ENCODE measurements around the gene DYNLL2. TPM values are rescaled to one million over a fixed set of nuclear protein-coding genes. Genes with fewer than 3 reads are reported as not detected.
"Not testable (repeated sequence)": the region's sequence is repeated elsewhere in the genome, so short reads cannot be mapped to it uniquely, and the experiment has no call there.

DYNLL2 gene
- total and polyA plus RNA-seq, 10 donors, result 9.9 to 29.7 (median 22.9) TPM

GRCh38 chr17:58072862-58073261 is 10.4 kb upstream of the DYNLL2 start:
- Histone ChIP-seq H3K27ac (no peak overlapping the region), H3K36me3 (no peaks in the 10 kb centered on the region), H3K9me3 (no peaks in the 10 kb centered on the region), H3K4me3 (no peak overlapping the region), H3K27me3 (replicated peaks in 1 of 7) (peaks cover 0 to 26% (median 0%) of the 10 kb centered on the region in 7 donors), H3K4me1 (no peaks in the 10 kb centered on the region)
- DNase-seq, result no peak
- TF ChIP-seq POLR2A (IDR thresholded peaks at IDR 0.05) (no peak), POLR2AphosphoS5 (IDR thresholded peaks at IDR 0.05) (no peak)
- TF ChIP-seq, protein P1, sequence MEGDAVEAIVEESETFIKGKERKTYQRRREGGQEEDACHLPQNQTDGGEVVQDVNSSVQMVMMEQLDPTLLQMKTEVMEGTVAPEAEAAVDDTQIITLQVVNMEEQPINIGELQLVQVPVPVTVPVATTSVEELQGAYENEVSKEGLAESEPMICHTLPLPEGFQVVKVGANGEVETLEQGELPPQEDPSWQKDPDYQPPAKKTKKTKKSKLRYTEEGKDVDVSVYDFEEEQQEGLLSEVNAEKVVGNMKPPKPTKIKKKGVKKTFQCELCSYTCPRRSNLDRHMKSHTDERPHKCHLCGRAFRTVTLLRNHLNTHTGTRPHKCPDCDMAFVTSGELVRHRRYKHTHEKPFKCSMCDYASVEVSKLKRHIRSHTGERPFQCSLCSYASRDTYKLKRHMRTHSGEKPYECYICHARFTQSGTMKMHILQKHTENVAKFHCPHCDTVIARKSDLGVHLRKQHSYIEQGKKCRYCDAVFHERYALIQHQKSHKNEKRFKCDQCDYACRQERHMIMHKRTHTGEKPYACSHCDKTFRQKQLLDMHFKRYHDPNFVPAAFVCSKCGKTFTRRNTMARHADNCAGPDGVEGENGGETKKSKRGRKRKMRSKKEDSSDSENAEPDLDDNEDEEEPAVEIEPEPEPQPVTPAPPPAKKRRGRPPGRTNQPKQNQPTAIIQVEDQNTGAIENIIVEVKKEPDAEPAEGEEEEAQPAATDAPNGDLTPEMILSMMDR (IDR thresholded peaks at IDR 0.05 in 8 of 11, conservative IDR thresholded peaks at IDR 0.05 in 3 of 11), result no peak
- 42 to 68% (median 53%) methylated on average over 1 of the region's 1 CpG for WGBS, 5 donors
- intact Hi-C loops (cut with DNase I; ENCODE audit: low total_unique reads), result no loop called here

- H3K4me3 ChIP-seq; H3K27ac ChIP-seq; DNase-seq; H3K4me1 ChIP-seq; H3K9me3 ChIP-seq; intact Hi-C loops (cut with DNase I; ENCODE audit: low total_unique reads); H3K36me3 ChIP-seq: not testable (repeated sequence)
- 40 to 74% (median 61%) methylated on average over 6 to 7 of the region's 7 CpGs for WGBS, 5 donors
- H3K27me3 ChIP-seq (replicated peaks in 1 of 7), result peaks cover 0 to 26% (median 0%) of the 10 kb centered on the region in 7 donors
Observed at GRCh38 chr17:58073266-58073665, 10.0 kb upstream of the DYNLL2 start.

DNA sequence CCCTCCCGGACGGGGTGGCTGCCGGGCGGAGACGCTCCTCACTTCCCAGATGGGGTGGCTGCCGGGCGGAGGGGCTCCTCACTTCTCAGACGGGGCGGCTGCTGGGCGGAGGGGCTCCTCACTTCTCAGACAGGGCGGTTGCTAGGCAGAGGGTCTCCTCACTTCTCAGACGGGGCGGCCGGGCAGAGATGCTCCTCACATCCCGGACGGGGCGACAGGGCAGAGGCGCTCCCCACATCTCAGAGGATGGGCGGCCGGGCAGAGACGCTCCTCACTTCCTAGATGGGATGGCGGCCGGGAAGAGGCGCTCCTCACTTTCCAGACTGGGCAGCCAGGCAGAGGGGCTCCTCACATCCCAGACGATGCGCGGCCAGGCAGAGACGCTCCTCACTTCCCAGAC is 8.8 kb upstream of the DYNLL2 start:
- intact Hi-C loops (cut with DNase I; ENCODE audit: low total_unique reads); H3K4me3 ChIP-seq; H3K9me3 ChIP-seq; DNase-seq; H3K4me1 ChIP-seq; H3K27ac ChIP-seq; H3K36me3 ChIP-seq: not testable (repeated sequence)
- WGBS, 5 donors, result 92 to 97% (median 94%) methylated on average over 9 to 23 of the region's 28 CpGs; no CpG with 5 or more reads in 1 of the 5 donors
- peaks cover 0 to 26% (median 0%) of the 10 kb centered on the region in 7 donors for H3K27me3 ChIP-seq (replicated peaks in 1 of 7)

DNA sequence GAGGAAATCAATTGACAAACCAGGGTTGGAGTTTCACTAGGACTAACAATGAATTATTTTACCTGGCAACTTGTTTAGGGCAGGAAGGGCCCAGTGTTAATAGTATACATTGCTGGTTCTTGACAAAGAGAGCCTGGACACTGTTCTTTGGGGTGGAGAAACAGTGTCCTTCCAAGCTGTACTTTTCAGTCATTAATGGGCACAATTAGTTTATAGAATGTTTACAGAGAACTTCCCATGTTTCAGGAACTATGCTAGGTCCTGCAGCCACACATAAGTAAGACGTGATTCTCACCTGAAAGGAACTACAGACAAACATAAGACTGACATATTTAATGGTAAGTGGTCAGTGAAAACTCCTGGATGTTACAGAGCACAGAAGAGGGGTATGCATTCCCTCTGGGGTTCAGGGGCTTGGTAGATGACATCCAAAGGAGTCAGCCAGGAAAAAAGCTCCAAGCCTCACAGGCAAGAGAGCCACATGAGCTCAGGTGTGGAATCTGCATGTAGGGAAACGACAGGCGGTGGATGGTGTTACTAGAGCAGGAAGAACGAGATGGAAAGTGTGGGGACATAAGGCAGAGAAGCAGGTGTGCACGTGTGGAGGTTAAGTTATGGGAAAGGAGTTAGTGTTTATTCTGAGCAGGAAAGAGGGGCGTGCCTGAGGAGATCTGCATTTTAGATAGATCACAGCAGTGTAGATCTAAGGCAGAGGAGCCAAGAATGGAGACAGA is 3.8 kb upstream of the DYNLL2 start:
- TF ChIP-seq POLR2AphosphoS5 (IDR thresholded peaks at IDR 0.05) (no peak), POLR2A (IDR thresholded peaks at IDR 0.05) (no peak)
- TF ChIP-seq, protein P1 (IDR thresholded peaks at IDR 0.05 in 8 of 11, conservative IDR thresholded peaks at IDR 0.05 in 3 of 11), result no peak
- Histone ChIP-seq H3K4me1 (peaks cover 0 to 14% (median 10%) of the 10 kb centered on the region in 6 donors), H3K4me3 (no peak overlapping the region), H3K36me3 (no peaks in the 10 kb centered on the region), H3K9me3 (no peaks in the 10 kb centered on the region), H3K27me3 (replicated peaks in 1 of 7) (peaks cover 0 to 7% (median 0%) of the 10 kb centered on the region in 7 donors), H3K27ac (no peak overlapping the region)
- intact Hi-C loops (cut with DNase I; ENCODE audit: low total_unique reads), result loop anchor here (10.0 kb wide), 1 partner anchor 75 kb away; the partner anchor contains the start of gene SRSF1
- DNase-seq, result no peak
- 68 to 82% (median 74%) methylated on average over 6 of the region's 6 CpGs for WGBS, 5 donors

GRCh38 chr17:58081646-58082340 is 1.4 kb upstream of the DYNLL2 start:
- 78 to 89% (median 81%) methylated on average over 14 to 16 of the region's 16 CpGs for WGBS, 5 donors

More at GRCh38 chr17:58081646-58082340, 1.4 kb upstream of the DYNLL2 start:
- H3K36me3 ChIP-seq, result peaks cover 0 to 20% (median 1%) of the 10 kb centered on the region in 6 donors
- no peaks in the 10 kb centered on the region for H3K27me3 ChIP-seq (replicated peaks in 1 of 7)
- peak overlapping the region in 3 of 8 donors; percentile 76 to 97 (median 97) for H3K27ac ChIP-seq
- TF ChIP-seq, protein P1 (IDR thresholded peaks at IDR 0.05 in 8 of 11, conservative IDR thresholded peaks at IDR 0.05 in 3 of 11), result no peak
- TF ChIP-seq POLR2A (IDR thresholded peaks at IDR 0.05), result no peak
- TF ChIP-seq POLR2AphosphoS5 (IDR thresholded peaks at IDR 0.05), result no peak
- peaks cover 18 to 37% (median 33%) of the 10 kb centered on the region in 6 donors for H3K4me1 ChIP-seq
- no peak overlapping the region for H3K4me3 ChIP-seq
- no peak for DNase-seq
- intact Hi-C loops (cut with DNase I; ENCODE audit: low total_unique reads), result loop anchor here (10.0 kb wide), 1 partner anchor 77 kb away; the partner anchor contains the start of gene SRSF1
- H3K9me3 ChIP-seq, result no peaks in the 10 kb centered on the region

All from spleen (tissue), 11 donors.